Body of pancreas (tissue), 4 donors: Measurements from ENCODE around the gene SCUBE1.

Experiments
- CTCF ChIP-seq, 7 experiments: fragments of 450-650 bp in 4 of 7; fragments of 200-600 bp in 3 of 7; sonication (generic) in 3 of 7; IDR thresholded peaks; one replicate each; pipeline ENCODE4 v1.5.1; 2016 to 2019; ENCODE audit warnings: antibody characterized with exemption in 7 of 7
- POLR2A ChIP-seq, 3 donors: fragments of 450-650 bp; IDR thresholded peaks; one replicate each; pipeline ENCODE4 v1.6.1; 2016; ENCODE audit warnings: antibody characterized with exemption in 3 of 3, mild to moderate bottlenecking in 2 of 3

GRCh38 chr22:43303751-43304150 lies 39.4 kb downstream of the SCUBE1 start:
- TF ChIP-seq CTCF (IDR thresholded peaks at IDR 0.05) (no peak), POLR2A (IDR thresholded peaks at IDR 0.05) (no peak)
